Fibroblast of skin of left biceps (primary cell): ENCODE results near the gene SATB1.
"Not testable (repeated sequence)": the region's sequence is repeated elsewhere in the genome, so short reads cannot be mapped to it uniquely, and the experiment has no call there.

ENCODE experiments used
- DNase-seq, 2 experiments: peaks; one replicate each; pipeline ENCODE4 v3.0.0-alpha.2; 2013; ENCODE audit warnings: low read depth in 2 of 2

Gene SATB1

DNA sequence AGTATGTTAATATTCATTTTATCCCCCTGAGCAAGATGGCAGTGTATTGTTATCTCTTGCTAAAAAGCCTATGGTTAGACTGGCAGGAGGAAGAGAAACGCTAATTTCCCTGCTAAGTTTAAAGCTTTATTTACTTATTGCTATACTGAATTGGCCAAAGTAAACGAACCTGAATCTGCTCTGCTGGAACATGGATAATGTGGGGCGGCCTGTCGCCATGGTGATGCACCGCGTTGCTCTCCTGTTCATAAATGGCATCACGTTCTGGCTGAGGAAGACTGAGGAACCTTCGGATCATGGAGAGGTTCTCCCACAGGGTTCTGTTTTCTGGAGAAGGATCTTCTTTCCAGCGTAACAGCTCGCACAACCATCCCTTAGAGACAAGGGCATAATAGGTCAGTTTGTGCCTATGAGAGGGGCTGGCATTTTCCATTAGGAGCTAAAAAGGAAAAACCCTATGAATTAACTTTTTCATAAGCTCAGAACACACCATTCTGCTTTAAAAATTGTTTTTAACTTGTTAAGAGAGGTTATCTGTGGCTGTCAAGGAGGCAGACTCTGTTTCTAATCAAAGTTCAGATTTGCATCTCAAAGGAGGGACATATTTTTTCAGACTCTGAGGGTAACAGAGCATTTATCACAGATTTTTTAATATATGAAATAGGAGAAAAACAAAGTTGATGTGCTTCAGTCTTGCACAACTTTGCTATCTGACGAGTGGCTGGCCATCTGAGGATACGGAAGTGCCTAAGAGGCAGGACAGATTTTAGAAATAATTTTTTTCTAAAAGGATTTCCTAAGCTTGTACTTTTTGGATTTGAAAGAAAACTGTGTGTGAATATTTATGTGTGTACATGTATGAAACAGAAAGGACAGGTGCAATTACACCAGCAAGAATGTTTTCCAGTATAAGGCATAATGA lies 73.1 kb downstream of the SATB1 start:
- no peak for DNase-seq

DNA sequence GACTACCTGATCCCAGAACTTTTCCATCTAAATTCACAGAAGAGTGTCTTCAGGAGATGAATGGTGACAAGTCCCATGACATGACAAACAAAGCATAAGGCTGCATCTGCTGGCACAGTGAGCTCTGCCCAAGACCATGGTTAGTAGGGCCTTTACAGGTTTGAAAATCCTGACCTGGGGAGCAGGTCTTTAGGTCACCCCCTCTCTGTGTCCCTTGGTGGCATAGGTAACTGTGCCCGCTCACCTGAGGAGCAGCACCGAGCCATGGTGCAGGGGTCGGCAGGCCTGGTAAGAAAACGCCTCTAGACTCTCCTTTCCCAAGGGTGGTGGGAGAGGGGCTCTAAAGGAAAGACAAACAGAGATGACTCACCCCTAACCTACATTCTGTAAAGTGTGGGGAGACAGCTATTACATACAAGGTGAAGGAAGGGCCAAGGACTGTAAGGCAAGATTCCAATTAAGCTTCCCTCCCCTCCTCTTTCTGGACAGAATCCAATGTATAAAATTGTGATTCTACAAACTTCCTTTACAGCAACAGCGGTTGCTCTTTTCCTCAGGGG lies 74.0 kb downstream of the SATB1 start:
- no peak for DNase-seq

DNA sequence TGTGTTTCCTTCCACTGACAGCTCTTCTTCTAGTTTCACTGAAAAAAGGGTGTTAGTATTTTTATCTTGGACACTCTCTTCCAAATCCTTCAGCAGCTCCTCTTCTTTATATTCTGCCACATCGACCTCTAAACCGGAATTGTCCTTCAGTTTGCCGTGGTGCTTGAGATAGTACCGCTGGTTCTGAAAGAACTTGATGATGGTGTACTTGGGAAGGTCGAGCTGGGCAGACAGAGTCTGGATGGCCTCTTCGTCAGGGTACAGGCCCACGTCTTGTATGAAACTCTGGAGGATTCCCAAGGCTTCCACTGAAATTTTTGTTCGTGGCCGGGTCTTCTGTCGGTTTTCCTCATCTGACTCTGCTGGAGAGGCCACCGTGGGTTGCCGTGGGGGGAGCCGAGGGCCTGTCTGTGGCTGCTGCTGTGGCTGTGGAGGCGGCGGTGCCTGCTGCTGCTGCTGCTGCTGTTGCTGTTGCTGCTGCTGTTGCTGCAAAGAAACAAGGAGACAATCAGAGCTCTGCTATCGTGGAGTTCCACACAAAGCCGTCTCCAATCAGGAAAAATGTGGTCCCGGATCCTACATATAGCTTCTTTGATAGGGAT lies 75.8 kb downstream of the SATB1 start:
- DNase-seq = no peak

GRCh38 chr3:18346097-18346496 lies 79.0 kb downstream of the SATB1 start:
- no peak for DNase-seq

DNA sequence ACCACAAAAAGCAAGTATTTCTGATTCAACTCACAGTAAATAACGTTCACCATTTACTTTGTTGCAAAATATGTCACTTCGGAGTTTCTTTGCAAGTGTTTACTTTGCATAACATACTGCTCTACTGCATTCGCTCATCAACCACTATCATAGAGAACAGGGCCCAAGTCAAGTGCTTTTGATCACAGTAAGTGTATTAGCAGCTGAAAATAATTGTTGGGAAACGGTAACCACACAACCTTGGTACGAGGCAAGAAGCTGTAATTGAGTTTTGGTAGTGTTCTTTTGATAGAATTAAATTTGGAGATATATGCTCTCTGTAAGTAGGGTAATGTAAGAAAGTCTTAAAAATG lies 80.1 kb downstream of the SATB1 start:
- no peak for DNase-seq

GRCh38 chr3:18344306-18345014 lies 80.7 kb downstream of the SATB1 start:
- no peak for DNase-seq

DNA sequence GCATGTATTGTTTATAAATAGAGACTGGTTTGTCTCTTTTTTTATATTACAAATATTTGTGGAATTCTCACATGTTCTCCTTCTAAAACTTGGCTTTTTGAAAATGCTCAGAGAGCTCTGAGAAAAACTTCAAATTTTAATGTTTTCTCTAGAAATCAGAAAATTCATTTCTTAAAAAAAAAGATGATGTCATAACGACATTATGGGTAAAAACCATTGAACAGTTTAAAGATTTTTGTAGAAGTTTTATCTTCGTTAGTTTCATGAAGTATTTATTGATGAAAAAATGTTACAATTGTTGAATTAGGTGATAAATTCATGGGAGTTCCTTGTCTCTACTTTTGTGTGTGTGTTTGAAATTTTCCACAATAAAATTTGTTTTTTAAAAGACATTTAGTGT lies 81.3 kb downstream of the SATB1 start:
- no peak for DNase-seq

DNA sequence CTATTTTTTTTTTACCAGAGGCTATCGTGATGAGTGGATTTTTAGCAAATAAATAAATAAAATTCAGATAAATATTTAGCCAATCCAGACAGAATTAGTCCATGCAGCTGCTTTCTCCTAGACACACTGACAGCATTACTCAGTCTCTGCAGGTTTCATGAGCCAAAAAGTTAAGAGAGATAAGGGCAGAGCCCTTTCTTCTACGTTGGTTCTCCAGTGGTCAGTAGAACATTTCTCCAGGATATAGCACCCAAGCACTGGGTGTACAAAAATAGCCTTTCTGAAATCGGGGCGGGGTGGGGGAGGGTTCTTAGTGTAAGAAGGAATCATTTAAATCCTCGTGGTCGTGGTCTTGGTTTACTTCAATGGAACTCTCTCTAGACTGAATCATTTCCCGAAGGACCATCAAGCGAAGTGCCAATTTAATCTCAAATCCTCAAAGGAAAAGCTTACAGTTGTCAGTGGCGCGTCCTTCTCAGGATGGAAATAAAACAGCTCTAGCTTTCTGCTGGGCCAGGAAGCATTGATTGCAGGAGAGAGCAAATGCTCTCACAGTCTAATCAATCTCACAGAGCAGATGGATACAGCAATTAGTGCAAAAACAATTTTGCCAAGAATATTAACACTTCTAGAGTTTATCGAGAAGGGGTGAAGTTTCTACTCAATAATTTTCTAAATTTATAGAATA lies 86.2 kb downstream of the SATB1 start:
- DNase-seq = no peak

DNA sequence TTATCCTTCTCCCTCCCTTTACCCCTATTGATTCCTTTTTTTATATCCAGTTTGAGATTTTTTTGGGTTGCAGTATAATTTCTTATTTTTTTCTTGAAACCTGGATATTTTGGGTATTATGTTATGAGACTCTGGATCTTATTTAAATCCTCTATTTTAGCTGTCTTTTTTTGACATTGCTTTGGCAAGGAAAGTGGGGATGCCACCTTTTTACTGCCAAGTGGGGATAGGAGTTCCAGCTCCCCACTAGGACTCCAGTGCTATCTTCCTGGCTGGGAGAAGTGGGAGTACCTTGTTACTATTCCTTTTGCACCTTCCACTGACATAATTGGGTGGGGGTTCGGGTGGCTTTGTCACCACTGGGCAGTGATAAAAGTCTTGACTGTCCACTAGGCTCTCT lies 87.9 kb downstream of the SATB1 start:
- no peak for DNase-seq

DNA sequence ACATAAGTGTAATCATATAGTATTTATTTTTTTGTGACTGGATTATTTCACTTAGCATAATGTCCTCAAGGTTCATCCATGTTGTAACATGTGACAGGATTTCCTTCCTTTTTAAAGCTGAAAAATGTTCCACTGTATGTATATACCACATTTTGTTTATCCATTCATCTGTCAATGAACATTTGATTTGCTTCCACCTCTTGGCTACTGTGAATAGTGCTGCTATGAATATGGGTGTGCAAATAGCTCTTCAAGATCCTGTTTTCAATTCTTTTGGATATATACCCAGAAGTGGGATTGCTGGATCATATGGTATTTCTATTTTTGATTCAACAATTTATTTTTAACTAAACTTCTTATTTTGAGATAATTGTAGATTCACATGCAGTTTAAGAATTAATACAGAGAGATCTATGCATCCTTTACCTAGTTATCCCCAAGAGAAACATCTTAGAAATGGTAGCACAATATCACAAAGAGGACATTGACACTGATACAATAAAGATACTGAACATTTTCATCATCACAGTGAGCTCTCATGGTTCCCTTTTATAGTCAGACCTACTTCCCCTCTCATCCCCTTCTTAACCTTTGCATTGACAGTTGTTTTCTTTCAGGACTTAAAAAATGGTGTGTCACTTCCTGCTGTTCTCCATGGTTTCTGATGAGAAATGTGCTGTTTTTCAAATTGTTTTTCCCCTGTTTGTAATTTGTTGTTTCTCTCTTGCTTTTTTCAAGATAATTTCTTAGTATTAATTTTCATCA lies 90.1 kb downstream of the SATB1 start:
- DNase-seq = no peak

DNA sequence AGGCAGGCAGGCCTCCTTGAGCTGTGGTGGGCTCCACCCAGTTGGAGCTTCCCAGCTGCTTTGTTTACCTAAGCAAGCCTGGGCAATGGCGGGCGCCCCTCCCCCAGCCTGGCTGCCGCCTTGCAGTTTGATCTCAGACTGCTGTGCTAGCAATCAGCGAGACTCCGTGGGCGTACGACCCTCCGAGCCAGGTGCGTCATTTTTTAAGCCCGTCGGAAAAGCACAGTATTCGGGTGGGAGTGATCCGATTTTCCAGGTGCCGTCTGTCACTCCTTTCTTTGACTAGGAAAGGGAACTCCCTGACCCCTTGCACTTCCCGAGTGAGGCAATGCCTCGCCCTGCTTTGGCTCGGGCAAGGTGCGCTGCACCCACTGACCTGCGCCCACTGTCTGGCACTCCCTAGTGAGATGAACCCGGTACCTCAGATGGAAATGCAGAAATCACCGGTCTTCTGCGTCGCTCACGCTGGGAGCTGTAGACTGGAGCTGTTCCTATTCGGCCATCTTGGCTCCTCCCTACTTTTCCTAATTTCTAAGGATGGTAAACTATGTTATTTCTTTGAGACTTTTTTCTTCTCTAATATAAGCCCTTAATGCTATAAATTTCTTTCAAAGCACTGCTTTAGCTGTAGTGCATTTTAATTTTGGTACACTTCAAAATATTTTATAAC lies 94.2 kb downstream of the SATB1 start:
- not testable (repeated sequence) for DNase-seq

GRCh38 chr3:18308096-18308650 lies 117.0 kb downstream of the SATB1 start:
- DNase-seq = no peak

DNA sequence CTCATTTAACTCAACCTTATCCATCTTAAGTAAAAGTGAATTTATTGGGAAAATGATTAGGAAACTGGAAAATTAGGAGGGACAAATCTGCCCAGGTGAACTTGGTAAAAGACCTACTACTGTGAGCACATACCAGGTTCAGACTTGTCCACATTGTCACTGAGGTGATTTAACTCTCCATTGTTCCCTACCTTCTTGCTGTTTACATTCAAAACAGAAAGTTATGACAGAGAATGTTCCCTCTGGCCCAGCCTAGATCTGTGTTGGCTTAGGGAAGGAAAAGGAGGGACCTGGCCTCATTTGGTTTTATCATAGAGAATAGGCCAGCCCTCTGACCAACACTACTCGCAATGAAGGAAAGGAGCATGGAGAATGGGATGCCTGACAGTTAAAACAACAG lies 117.6 kb downstream of the SATB1 start:
- DNase-seq = no peak

- peak; percentile 20 to 24 for DNase-seq
Observed at GRCh38 chr3:18302517-18302916, 122.6 kb downstream of the SATB1 start.

DNA sequence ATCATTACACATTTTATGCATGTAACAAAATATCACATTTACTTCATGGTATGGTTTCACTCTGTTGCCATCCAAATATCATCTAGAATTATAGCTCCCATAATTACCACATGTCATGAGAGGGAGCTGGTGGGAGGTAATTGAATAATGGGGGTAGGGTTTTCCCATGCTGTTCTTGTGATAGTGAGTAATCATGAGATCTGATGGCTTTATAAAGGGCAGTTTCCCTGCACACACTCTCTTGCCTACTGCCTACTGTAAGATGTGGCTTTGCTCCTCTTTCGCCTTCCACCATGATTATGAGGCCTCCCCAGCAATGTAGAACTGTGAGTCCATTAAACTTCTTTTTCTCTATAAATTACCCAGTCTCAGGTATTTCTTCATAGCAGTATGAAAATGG lies 123.4 kb downstream of the SATB1 start:
- peak in 1 of 2 experiments; percentile 2 for DNase-seq

GRCh38 chr3:18300916-18301315 lies 124.2 kb downstream of the SATB1 start:
- no peak for DNase-seq

DNA sequence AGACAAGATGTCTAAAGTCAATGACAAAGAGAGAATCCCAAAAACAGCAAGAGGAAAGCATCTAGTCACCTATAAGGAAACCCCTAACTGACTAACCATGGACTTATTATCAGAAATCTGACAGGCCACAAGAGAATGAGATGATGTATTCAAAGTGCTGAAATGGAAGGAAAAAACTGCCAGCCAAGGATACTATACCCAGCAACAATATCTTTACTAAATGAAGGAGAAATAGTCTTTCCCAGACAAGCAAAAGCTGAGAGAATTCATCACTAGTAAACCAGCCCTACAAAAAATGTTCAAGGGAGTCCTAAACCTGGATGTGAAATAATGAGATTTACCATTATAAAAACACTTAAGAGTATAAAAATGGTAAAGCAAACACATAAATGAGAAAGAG lies 128.0 kb downstream of the SATB1 start:
- DNase-seq = no peak
